ENCODE results near the gene CCL14.
A peak's percentile ranks its signal among the peaks of the same experiment; 100 is the strongest.

The CCL14 gene

GRCh38 chr17:35988164-35988563 lies 1.6 kb upstream of the CCL14 start:
- no peak for DNase-seq (ENCODE audit: low read depth in 2 of 2)

DNA sequence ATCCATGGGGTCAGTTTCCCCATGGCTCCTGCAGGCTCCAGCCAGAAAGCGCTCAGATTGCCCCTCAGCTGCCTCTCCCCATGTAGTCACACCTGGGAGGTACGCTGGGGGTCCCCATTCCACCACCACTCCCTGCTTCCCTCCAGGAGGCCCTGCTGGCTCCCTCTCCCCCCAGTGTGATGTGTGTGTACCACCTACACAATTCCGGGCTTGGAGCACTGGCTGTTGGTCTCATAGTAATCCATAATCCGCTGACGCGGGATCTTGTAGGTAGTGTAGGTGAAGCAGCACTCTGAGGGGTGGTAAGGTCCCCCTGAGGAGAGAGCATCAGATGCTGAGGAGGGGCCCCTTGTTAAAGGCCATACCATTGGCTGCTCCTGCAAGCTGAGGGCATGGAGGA lies 2.4 kb downstream of the CCL14 start:
- no peak for DNase-seq (ENCODE audit: low read depth in 2 of 2)

GRCh38 chr17:35982409-35983191 lies 3.9 kb downstream of the CCL14 start:
- DNase-seq (ENCODE audit: low read depth in 2 of 2) = no peak

DNA sequence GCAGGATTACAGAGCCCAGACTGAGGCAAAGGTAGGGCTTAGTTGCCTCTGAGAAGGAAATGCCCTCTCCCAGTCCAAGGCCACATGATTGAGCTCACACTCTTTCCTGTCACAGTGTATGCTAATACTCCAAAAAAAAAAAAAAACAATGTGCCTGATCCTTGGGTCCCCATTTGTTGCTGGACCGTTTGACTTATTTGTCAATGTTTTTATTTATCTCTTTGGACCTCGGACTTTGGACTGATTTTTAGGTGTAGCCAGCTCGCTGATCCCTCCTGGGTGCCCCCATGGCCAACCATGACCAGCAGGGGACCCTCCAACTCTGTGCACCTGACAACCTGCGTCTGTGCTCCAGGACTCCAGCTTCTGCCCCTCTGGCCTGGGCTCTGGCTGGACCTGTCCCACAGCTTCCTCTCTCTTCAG lies 4.6 kb downstream of the CCL14 start:
- no peak for DNase-seq (ENCODE audit: low read depth in 2 of 2)

GRCh38 chr17:35981246-35981645 lies 5.3 kb downstream of the CCL14 start, which contains the start of gene CCL16:
Gene CCL16, minus strand, starts transcription at chr17:35981497. Its CDS starts 77 bp downstream, at chr17:35981420.
- DNase-seq (ENCODE audit: low read depth in 2 of 2) = no peak

DNA sequence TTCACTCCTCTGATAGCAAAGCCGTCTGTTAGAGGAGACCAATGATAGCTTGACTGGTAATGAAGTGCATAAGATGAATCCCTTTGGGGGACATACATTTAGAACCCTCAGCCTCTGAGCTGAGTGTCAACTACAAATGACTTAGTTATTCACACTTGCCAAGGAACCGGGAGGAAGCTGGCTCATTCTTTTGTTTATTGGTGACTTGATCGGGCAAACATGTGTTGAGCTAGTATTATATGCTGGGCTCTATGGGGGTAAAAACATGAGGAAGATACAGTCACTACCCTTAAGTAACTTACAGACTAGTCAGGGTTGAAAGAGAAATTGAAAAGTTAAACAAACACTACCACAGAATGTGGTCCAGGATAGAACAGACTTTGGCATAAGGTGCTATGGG lies 8.2 kb downstream of the CCL14 start:
- DNase-seq (ENCODE audit: low read depth in 2 of 2) = no peak

DNA sequence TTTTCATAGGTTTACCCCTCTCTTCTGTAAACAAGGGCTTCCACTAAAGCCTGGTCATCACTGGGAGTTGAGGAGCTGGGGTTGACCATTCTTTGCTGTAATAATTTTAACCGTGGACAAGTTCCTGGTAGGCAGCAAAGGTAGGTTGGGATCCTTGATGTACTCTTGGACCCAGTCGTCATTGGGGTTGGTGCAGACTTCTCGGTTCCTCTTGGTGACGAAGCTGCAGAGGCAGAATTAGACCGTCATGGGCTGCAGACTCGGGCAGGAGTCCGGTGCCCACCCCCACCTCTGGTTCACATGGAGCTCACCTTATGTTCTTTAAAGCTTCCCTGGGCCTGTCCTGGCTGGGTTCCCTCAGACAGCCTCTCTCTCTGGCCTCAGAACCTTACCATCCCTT lies 9.0 kb downstream of the CCL14 start:
- DNase-seq (ENCODE audit: low read depth in 2 of 2) = no peak

DNA sequence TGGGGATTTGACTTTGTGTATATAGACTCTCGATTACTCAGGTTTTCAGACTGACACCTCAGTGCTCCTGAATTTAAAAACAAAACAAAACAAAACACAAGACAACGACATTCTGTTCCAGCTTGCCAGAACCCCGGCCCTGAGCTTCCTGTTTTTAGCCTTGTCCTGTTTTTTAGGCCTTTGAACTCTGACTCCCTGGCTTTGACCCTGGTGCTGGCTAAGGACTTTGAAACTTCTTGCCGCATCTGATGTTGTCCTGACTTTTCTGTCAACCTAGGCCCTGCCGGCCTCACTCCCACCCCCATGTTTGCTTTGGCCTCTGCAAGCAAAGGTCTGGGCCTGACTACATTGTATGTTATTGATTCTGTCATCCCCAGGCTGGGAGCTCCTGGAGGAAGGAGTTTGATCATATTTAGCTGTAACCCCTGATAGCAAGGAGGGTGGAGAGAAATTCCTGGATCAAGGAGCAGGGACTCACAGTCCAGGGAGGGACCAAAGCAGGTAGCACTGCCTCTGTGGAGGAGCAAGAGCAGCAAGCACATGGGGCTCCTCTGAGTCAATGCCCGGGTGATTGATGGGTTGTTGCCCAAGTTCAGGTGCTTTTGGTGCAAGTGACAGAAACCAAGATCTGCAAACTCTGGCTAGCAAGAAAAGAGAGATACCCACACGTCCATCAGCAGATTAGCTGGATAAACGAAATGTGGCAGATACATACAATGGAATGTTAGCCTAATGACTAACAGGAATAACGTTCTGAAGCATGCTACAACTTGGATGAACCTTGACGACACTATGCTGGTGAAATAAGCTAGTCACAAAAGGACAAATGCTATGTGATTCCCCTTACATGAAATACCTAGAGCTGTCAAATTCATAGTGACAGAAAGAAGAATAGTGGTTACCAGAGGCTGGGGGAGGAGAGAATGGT lies 12.9 kb downstream of the CCL14 start:
- no peak for DNase-seq (ENCODE audit: low read depth in 2 of 2)

DNA sequence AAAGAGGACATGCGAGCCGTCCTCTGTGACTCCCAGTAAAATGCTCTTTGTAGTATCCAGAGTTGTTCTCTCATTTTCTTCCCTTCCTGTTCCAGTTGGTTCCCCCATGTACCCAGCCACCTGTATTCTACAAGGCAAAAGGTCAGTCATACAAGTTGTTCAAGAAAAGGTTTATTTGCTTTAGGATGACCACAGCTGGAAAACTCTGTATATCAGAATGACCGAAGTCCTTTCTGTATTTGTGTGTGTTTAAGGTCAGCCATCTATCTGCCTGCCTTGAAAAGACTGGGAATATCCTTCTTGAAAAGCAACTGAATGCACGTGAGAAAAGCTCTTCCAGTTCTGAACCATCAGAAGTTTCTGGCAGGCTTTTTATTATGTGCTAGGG lies 13.6 kb downstream of the CCL14 start:
- no peak for DNase-seq (ENCODE audit: low read depth in 2 of 2)

DNA sequence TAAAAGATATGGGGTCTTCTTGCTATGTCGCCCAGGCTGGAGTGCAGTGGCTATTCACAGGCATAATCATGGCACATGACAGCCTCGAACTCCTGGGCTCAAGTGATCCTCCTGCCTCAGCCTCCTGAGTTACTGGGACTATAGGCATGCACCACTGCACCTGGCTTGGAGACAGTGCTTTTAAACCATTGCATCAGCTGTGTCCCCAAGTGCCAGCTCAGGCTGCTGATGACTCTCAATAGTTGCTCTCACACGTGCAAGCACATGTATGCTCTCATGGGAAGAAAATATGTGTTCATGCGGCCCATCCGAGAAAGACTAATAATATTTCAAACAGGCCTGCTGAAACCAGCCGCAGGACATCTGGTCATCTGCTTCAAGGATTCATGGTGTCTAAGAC lies 14.0 kb downstream of the CCL14 start:
- DNase-seq (ENCODE audit: low read depth in 2 of 2) = no peak

GRCh38 chr17:35972066-35972465 lies 14.5 kb downstream of the CCL14 start:
- DNase-seq (ENCODE audit: low read depth in 2 of 2) = no peak

GRCh38 chr17:35969558-35970380 lies 16.8 kb downstream of the CCL14 start:
- peak; percentile 57 to 64 for DNase-seq (ENCODE audit: low read depth in 2 of 2)

GRCh38 chr17:35968520-35969054 lies 17.9 kb downstream of the CCL14 start:
- DNase-seq (ENCODE audit: low read depth in 2 of 2) = no peak

DNA sequence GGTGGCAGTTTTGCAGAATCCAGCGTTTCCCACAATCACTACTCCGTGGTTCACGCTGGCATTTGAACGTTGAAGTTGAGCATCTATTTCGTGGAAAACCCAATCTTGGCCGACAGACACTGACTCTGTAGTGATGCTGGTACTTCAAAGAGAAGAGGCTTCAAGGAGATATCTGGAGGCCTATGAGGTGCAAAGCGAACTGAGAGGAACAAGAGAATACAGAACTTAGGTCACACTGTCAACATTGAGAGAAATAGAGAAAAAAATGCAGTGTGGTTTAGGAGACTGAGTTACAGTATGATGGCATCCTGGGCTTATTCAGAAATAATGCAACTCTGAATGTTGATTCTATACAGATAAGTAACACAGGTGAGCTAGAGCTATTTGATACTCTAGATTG lies 21.3 kb downstream of the CCL14 start:
- no peak for DNase-seq (ENCODE audit: low read depth in 2 of 2)

- DNase-seq (ENCODE audit: low read depth in 2 of 2) = no peak
Observed at GRCh38 chr17:35963663-35964062, 22.9 kb downstream of the CCL14 start.

DNA sequence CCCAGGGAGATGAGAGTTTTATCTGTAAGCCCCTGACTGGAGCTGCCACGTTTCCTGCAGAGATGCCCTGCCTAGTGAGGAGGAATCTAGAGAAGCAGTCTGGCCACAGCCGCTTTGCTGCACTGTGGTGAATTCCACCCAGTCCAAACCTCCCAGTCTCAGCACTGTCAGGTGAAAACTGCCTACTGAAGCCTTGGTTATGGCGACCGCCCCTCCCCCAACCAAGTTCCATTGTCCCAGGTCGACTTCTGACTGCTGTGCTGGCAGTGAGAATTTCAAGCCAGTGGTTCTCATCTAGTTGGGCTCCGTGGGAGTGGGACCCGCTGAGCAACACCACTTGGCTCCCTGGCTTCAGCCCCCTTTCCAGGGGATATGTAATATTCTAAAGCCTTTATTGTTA lies 32.8 kb downstream of the CCL14 start:
- no peak for DNase-seq (ENCODE audit: low read depth in 2 of 2)

GRCh38 chr17:35949401-35949800 lies 37.1 kb downstream of the CCL14 start:
- no peak for DNase-seq (ENCODE audit: low read depth in 2 of 2)

DNA sequence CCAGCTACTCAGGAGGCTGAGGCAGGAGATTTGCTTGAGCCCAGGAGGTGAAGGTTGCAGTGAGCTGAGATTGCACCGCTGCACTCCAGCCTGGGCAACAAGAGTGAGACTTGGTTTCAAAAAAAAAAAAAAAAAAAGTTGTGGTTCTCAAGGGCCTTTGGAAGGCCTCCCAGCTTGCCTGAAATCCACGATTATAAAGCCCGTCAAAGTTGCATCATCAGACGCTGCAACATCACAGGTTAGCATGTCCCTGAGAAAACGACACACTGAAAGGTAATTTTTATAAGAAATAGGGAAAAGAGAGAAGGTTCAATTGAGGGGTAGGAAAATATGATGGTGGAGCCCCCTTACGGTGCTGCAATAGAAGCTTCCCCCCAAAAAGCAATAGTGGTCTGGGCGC lies 38.4 kb downstream of the CCL14 start:
- no peak for DNase-seq (ENCODE audit: low read depth in 2 of 2)

- DNase-seq (ENCODE audit: low read depth in 2 of 2) = peak; percentile 24 to 26
Observed at GRCh38 chr17:35947156-35947585, 39.4 kb downstream of the CCL14 start.

GRCh38 chr17:35944151-35944550 lies 42.4 kb downstream of the CCL14 start:
- no peak for DNase-seq (ENCODE audit: low read depth in 2 of 2)

GRCh38 chr17:35943537-35943936 lies 43.0 kb downstream of the CCL14 start, which contains the start of gene LYZL6:
Gene LYZL6, minus strand, starts transcription at chr17:35943713. Its CDS starts 4,357 bp downstream, at chr17:35939356.
- no peak for DNase-seq (ENCODE audit: low read depth in 2 of 2)

Data from stimulated activated CD8-positive, alpha-beta memory T cell treated with anti-CD3 and anti-CD28 coated beads, Interleukin-2, amount 100 ng/mL, for 48 hours (primary cell).